Measurements from ENCODE around the gene ARHGEF1. TPM values are rescaled to one million over a fixed set of nuclear protein-coding genes. Genes with fewer than 3 reads are reported as not detected.

Gene ARHGEF1
- total RNA-seq, 2 experiments from 2014 or later, result 663 to 761 TPM

DNA sequence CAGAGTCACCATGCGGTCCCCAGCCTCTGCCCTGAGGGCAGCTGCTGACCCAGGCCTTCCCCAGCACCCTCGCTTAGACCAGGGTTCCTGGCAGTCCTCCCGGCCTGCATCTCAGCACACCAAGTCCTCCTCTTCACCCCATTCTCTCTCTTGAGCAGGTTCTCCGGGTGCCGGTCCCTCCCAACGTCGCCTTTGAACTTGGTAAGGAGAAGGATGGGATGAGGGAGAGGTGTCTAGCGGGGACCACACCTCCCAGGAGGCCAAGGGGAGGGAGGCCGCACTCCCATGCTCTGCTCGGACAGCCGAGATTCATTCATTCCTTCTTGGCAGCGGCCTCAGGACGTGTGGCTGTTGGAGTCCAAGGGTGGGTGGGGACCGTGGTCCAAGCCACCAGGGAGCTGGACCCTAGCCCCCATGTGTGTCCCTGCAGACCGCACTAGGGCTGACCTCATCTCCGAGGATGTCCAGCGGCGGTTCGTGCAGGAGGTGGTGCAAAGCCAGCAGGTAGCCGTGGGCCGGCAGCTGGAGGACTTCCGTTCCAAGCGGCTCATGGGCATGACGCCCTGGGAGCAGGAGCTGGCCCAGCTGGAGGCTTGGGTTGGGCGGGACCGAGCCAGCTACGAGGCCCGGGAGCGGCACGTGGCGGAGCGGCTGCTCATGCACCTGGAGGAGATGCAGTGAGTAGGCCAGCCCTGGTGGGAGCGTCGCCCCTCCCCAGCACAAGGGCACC is 9.4 kb downstream of the ARHGEF1 start:
- H3K4me3 Mint-ChIP-seq, result no peak overlapping the region
- POLR2A ChIA-PET, result no interaction called here
- H3K27me3 Mint-ChIP-seq, result no peaks in the 10 kb centered on the region
- peaks cover 61% of the 10 kb centered on the region for H3K36me3 Mint-ChIP-seq (ENCODE audit: low read depth)
- CTCF ChIA-PET, result interaction anchor here (1.3 to 1.9 kb wide), 2 partner anchors 9 to 33 kb away, joined by 3 to 4 read pairs; partner anchors contain the start of gene RPS19
- DNase-seq, result no peak
- H3K27ac Mint-ChIP-seq, result no peak overlapping the region
- peaks cover 51% of the 10 kb centered on the region for H3K4me1 Mint-ChIP-seq
- H3K9me3 Mint-ChIP-seq, result no peaks in the 10 kb centered on the region

DNA sequence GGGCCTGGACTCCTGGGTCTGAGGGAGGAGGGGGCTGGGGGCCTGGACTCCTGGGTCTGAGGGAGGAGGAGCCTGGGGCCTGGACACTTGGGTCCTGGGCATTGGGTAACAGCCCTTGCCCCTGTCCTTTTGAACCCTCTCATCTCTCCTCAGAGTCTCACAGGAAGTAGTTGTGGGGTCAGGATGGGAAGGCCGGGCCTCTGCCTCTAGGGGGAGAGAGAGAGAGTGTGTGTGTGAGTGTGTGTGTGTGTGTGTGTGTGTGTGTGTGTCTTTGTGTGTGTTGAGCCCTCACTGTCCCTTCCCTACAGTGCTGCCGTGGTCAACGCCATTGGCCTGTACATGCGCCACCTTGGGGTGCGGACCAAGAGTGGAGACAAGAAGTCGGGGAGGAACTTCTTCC is 10.9 kb downstream of the ARHGEF1 start:
- Mint-ChIP-seq H3K4me1 (peaks cover 46% of the 10 kb centered on the region), H3K27ac (peak overlapping the region; percentile 43), H3K27me3 (no peaks in the 10 kb centered on the region), H3K36me3 (ENCODE audit: low read depth) (peaks cover 60% of the 10 kb centered on the region), H3K4me3 (no peak overlapping the region), H3K9me3 (no peaks in the 10 kb centered on the region)
- ChIA-PET POLR2A (no interaction called here), CTCF (no interaction called here)
- DNase-seq, result peak; percentile 41

DNA sequence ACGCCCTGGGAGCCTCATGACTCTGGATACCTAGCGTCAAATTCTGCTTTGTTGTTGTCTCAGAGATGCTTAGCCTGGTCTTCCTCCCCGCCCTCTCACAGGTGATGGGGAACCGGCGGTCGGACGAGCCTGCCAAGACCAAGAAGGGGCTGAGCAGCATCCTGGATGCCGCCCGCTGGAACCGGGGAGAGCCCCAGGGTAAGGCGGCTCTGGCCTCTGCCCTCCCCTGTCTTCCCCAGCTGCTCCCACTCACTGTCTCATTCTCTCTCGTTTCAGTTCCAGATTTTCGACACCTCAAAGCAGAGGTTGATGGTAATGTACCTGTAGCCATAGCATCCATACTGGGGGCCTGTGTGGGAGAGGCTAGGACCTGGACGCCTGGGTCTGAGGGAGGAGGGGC is 11.4 kb downstream of the ARHGEF1 start:
- Mint-ChIP-seq H3K36me3 (ENCODE audit: low read depth) (peaks cover 60% of the 10 kb centered on the region), H3K9me3 (no peaks in the 10 kb centered on the region), H3K27ac (no peak overlapping the region), H3K4me1 (peaks cover 45% of the 10 kb centered on the region), H3K4me3 (no peak overlapping the region), H3K27me3 (no peaks in the 10 kb centered on the region)
- POLR2A ChIA-PET, result no interaction called here
- CTCF ChIA-PET, result no interaction called here
- no peak for DNase-seq

DNA sequence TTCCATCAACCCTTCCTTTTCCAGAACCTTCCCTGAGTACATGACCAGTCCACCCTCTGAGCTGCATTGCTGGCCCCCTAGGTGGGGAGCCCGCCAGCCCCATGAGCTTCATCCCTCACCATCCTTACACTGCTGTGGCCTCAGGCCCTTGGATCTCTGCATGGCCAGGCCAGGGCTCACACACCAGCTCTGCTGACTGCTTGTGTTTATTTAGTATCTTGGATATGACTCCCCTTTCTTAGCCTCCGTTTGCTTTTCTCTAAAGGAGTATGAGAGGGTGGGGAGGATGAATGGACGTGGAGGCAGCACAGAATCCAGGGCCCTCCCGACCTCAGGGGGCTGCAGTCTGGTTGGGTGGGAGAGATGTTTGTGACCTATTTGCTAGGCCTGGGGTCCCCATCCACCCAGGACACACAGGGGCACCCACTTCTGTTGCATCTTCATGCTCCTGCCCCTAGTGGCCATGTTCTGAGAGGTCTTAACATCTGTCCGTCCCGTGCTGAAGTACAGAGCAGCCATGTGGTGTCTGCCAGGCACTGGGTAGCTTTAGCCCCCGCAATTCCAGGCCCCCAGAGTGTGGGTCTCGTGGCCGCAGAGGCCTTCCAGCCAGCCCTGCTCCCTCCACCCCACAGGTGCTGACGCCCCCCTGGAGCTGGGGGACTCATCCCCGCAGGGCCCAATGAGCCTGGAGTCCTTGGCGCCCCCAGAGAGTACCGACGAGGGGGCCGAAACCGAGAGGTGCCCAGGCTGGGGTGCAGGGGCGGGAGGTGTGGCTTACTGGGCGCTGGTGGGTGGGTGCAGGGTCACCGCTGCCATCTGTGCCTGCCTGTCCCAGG is 13.0 kb downstream of the ARHGEF1 start:
- CTCF ChIA-PET, result interaction anchor here (1.7 kb wide), 1 partner anchor 8 kb away, joined by 4 read pairs; no protein-coding TSS in a partner anchor
- H3K36me3 Mint-ChIP-seq (ENCODE audit: low read depth), result peaks cover 60% of the 10 kb centered on the region
- H3K4me1 Mint-ChIP-seq, result peaks cover 33% of the 10 kb centered on the region
- no peak overlapping the region for H3K4me3 Mint-ChIP-seq
- POLR2A ChIA-PET, result no interaction called here
- no peak for DNase-seq
- H3K27me3 Mint-ChIP-seq, result no peaks in the 10 kb centered on the region
- H3K27ac Mint-ChIP-seq, result peak overlapping the region; percentile 32
- no peaks in the 10 kb centered on the region for H3K9me3 Mint-ChIP-seq

DNA sequence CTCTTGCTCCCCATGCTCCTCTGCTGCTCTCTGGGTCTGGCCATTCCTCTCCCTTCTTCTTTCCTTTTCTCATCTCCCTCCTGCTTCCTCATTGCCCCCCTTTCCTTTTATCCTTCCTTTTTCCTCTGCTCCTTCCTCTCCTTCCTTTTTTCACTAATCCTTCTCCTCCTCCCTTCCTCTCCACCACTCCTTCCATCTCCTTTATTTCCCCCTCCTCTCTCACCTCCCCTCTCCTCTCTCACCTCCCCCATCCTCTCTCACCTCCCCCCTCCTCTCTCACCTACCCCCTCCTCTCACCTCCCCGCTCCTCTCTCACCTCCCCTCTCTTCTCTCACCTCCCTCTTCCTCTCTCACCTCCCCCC is 13.6 kb downstream of the ARHGEF1 start:
- POLR2A ChIA-PET, result no interaction called here
- H3K9me3 Mint-ChIP-seq, result no peaks in the 10 kb centered on the region
- H3K27ac Mint-ChIP-seq, result no peak overlapping the region
- peaks cover 57% of the 10 kb centered on the region for H3K36me3 Mint-ChIP-seq (ENCODE audit: low read depth)
- H3K4me1 Mint-ChIP-seq, result peaks cover 30% of the 10 kb centered on the region
- no peak for DNase-seq
- H3K27me3 Mint-ChIP-seq, result no peaks in the 10 kb centered on the region
- CTCF ChIA-PET, result interaction anchor here (1.7 kb wide), 1 partner anchor 9 kb away, joined by 4 read pairs; no protein-coding TSS in a partner anchor
- no peak overlapping the region for H3K4me3 Mint-ChIP-seq

DNA sequence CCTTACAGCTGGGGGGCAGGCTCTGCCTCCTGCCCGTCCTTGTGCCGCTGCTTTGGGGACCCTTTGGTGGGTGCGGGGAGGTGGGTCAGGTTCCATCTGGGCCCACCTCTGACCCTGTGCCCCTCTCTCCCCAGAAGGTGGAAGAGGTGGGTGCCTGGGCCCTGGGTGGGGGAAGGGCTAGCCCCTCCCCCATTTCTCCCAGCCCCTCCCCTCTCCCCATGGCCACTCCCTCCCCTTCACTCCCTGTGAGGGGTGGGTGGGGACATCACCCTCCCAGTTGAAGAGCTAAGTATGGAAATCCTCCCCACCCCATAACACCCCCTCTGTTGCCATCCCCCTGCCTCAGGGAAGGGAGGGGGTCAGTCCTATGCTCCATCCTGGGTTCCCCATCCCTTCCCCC is 14.2 kb downstream of the ARHGEF1 start:
- Mint-ChIP-seq H3K4me3 (no peak overlapping the region), H3K4me1 (peaks cover 27% of the 10 kb centered on the region), H3K27me3 (no peaks in the 10 kb centered on the region), H3K9me3 (no peaks in the 10 kb centered on the region), H3K36me3 (ENCODE audit: low read depth) (peaks cover 59% of the 10 kb centered on the region), H3K27ac (no peak overlapping the region)
- no peak for DNase-seq
- POLR2A ChIA-PET, result no interaction called here
- CTCF ChIA-PET, result interaction anchor here (1.7 kb wide), 1 partner anchor 9 kb away, joined by 4 read pairs; no protein-coding TSS in a partner anchor

DNA sequence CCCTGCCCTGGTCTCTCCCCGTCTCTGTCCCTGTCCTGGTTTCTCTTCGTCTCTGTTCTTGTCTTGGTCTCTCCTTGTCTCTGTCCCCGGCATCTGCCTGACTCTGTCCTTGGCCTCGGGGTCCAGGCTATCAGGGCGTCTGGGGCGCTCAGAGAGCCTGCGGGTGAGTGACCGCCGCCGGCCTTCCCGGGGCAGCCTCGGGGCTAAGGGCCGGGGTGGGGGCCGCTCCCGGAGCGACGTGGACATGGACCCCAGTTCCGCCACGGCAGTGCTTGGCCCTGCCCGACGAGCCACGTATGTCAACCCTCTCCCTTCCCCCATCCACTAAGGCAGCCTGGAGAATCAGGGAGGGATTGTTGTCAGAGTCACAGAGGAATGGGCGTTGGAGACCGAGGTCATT is 14.8 kb downstream of the ARHGEF1 start:
- Mint-ChIP-seq H3K27ac (peak overlapping the region; percentile 74), H3K4me3 (no peak overlapping the region), H3K36me3 (ENCODE audit: low read depth) (peaks cover 64% of the 10 kb centered on the region), H3K27me3 (no peaks in the 10 kb centered on the region), H3K4me1 (peaks cover 26% of the 10 kb centered on the region), H3K9me3 (no peaks in the 10 kb centered on the region)
- no peak for DNase-seq
- POLR2A ChIA-PET, result no interaction called here
- CTCF ChIA-PET, result no interaction called here

DNA sequence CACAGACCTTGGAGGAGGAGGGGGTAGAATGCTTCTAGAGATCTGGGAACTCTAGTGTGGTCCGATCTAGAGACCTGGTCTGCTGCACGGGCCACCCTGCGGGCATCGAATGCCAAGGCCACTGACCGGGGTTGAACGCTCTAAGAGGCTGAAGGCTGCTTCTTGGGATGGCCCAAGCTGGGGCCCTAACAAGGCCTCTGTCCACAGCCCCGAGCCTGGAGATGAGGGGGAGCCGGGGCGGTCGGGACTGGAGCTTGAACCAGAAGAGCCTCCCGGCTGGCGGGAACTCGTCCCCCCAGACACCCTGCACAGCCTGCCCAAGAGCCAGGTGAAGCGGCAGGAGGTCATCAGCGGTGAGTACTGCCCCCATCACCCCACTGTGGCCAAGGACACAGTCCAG is 15.3 kb downstream of the ARHGEF1 start:
- H3K4me3 Mint-ChIP-seq, result no peak overlapping the region
- no peak for DNase-seq
- H3K9me3 Mint-ChIP-seq, result no peaks in the 10 kb centered on the region
- peaks cover 65% of the 10 kb centered on the region for H3K36me3 Mint-ChIP-seq (ENCODE audit: low read depth)
- ChIA-PET CTCF (no interaction called here), POLR2A (no interaction called here)
- no peaks in the 10 kb centered on the region for H3K27me3 Mint-ChIP-seq
- H3K4me1 Mint-ChIP-seq, result peaks cover 23% of the 10 kb centered on the region
- H3K27ac Mint-ChIP-seq, result no peak overlapping the region

DNA sequence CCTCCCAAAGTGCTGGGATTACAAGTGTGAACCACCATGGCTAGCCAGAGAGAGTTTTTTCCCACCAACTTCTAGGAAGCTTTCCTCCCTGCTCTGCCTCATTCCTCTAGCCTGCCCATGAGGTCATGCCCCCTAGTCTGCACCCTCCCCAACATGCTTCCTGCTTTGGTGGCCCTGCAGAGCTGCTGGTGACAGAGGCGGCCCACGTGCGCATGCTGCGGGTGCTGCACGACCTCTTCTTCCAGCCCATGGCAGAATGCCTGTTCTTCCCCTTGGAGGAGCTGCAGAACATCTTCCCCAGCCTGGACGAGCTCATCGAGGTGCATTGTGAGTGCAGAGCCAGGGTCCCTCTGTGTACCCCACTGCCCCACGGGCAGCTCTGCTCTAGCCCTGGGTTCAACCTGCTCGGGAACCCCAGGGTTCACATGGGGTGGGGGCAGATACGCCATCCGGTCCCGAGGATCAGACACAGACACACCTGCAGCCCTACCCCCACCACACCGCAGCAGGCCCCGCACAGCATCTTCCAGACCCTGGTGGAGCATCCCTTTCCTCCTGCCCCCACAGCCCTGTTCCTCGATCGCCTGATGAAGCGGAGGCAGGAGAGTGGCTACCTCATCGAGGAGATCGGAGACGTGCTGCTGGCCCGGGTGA is 18.9 kb downstream of the ARHGEF1 start:
- no peaks in the 10 kb centered on the region for H3K27me3 Mint-ChIP-seq
- no peaks in the 10 kb centered on the region for H3K9me3 Mint-ChIP-seq
- ChIA-PET POLR2A (interaction anchor here (0.6 kb wide), 1 partner anchor 34 kb away, joined by 3 read pairs; no protein-coding TSS in a partner anchor), CTCF (interaction anchor here (0.8 to 2.8 kb wide), 3 partner anchors 10 to 18 kb away, joined by 3 to 9 read pairs (median 4); no protein-coding TSS in a partner anchor)
- H3K4me3 Mint-ChIP-seq, result no peak overlapping the region
- DNase-seq, result no peak
- peaks cover 27% of the 10 kb centered on the region for H3K4me1 Mint-ChIP-seq
- H3K36me3 Mint-ChIP-seq (ENCODE audit: low read depth), result peaks cover 74% of the 10 kb centered on the region
- H3K27ac Mint-ChIP-seq, result no peak overlapping the region

DNA sequence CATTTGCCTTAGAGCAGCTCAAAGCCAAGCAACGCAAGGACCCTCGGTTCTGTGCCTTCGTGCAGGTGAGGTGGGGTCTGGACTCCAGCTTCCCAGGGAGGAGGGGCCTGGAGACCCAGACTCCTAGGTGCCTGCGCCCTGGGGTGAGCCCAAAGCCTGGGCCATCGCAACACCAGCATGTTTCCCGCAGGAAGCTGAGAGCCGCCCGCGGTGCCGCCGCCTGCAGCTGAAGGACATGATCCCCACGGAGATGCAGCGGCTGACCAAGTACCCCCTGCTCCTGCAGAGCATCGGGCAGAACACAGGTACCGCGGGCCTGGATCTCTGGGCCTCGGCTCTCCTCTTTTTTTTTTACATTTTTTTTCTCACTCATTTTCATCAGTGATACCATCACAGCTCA is 19.6 kb downstream of the ARHGEF1 start:
- Mint-ChIP-seq H3K4me1 (peaks cover 29% of the 10 kb centered on the region), H3K27me3 (no peaks in the 10 kb centered on the region), H3K9me3 (no peaks in the 10 kb centered on the region), H3K4me3 (no peak overlapping the region), H3K27ac (no peak overlapping the region), H3K36me3 (ENCODE audit: low read depth) (peaks cover 77% of the 10 kb centered on the region)
- ChIA-PET CTCF (interaction anchor here (0.5 to 2.8 kb wide), 5 partner anchors 9 to 32 kb away, joined by 3 to 9 read pairs (median 3); no protein-coding TSS in a partner anchor), POLR2A (interaction anchor here (0.6 kb wide), 1 partner anchor 35 kb away, joined by 3 read pairs; no protein-coding TSS in a partner anchor)
- DNase-seq, result no peak

DNA sequence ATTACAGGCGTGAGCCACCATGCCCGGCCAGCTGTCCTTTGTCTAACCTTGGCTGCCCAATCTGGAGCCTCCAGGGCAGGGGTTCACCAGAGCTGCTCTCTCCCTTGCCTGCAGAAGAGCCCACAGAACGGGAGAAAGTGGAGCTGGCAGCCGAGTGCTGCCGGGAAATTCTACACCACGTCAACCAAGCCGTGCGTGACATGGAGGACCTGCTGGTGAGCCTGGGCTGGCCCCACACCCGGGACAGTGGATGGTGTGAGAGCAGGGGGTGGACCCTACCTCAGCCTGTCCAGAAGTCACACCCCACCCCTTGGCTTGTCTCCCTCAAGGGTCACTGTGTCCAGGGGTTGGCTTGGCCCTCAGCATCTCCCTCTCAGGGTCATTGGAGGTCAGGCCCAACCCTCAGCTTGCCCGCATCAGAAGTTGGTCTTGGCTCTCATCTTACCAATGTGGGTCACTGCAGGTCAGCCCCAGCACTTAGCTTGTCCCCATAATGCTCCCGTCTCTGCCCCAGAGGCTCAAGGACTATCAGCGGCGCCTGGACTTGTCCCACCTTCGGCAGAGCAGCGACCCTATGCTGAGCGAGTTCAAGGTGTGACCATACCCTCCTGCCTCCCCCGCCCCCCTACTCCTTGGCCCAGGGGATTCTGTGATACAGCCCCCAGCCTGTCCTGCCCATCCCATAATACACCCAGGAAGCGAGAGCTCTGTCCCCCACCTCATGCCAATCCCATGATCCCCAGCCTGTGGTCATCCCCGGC is 20.4 kb downstream of the ARHGEF1 start:
- Mint-ChIP-seq H3K36me3 (ENCODE audit: low read depth) (peaks cover 70% of the 10 kb centered on the region), H3K27me3 (no peaks in the 10 kb centered on the region), H3K27ac (no peak overlapping the region), H3K9me3 (no peaks in the 10 kb centered on the region), H3K4me1 (peaks cover 27% of the 10 kb centered on the region), H3K4me3 (no peak overlapping the region)
- DNase-seq, result no peak
- ChIA-PET CTCF (interaction anchor here (0.5 to 2.8 kb wide), 5 partner anchors 8 to 33 kb away, joined by 3 to 9 read pairs (median 3); no protein-coding TSS in a partner anchor), POLR2A (no interaction called here)

DNA sequence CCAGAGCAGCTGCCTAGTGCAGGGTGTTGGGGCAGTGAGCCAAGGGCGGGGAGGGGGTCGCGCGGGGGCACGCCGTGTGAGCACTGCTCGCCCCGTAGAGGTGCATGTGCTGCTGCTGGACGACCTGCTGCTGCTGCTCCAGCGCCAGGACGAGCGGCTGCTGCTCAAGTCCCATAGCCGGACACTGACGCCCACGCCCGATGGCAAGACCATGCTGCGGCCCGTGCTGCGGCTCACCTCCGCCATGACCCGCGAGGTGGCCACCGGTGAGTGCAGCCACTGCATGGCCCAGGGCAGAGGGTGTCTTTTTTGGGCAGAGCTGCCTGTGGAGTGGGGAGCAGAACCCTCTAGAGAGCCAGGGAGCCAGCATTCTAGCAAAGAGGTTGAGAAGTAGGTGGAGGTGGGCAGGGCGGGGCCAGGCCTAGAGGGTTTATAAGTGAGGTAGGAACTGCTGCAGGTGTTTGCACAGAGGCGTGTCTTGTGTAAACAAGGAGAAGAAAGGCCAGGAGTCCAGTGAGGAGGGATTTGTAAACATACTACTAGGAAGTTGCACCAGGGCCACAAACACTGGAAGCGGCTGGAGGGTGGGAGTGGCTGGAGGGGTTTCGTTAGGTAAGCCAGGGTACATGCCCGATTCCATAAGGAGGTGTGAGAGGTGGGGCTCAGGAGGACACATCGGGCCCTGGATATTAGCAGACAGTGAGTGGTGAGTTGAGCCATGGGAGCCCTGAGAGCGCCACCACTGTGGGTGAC is 21.3 kb downstream of the ARHGEF1 start:
- Mint-ChIP-seq H3K27me3 (no peaks in the 10 kb centered on the region), H3K4me1 (peaks cover 20% of the 10 kb centered on the region), H3K9me3 (no peaks in the 10 kb centered on the region), H3K36me3 (ENCODE audit: low read depth) (peaks cover 65% of the 10 kb centered on the region), H3K27ac (peak overlapping the region; percentile 25), H3K4me3 (no peak overlapping the region)
- DNase-seq, result no peak
- ChIA-PET CTCF (interaction anchor here (1.0 kb wide), 1 partner anchor 18 kb away, joined by 5 read pairs; no protein-coding TSS in a partner anchor), POLR2A (no interaction called here)

Data from activated CD4-positive, alpha-beta T cell treated with anti-CD3 and anti-CD28 coated beads, Interleukin-2, amount 10 ng/mL, durations not matched to agents 7 days and 5 days (primary cell).